ENCODE measurements around the gene TMTC3. TPM values are rescaled to one million over a fixed set of nuclear protein-coding genes. Genes with fewer than 3 reads are reported as not detected.
"Not testable (repeated sequence)": the region's sequence is repeated elsewhere in the genome, so short reads cannot be mapped to it uniquely, and the experiment has no call there.

TMTC3 gene
- 1 to 10 TPM; 6.1 to 6.4 TPM for total RNA-seq

- DNase-seq: peak; percentile 96
- H3K4me3 Mint-ChIP-seq: peak within 1 kb of the TSS; percentile 88
- CTCF ChIA-PET: interaction anchor here (0.6 to 1.9 kb wide), 4 partner anchors 11 to 47 kb away, joined by 3 to 6 read pairs (median 5); no protein-coding TSS in a partner anchor
- H3K27ac Mint-ChIP-seq: peak within 1 kb of the TSS; percentile 93
- no peaks in the 10 kb centered on the region for H3K9me3 Mint-ChIP-seq
- peaks cover 32% of the 10 kb centered on the region for H3K4me1 Mint-ChIP-seq
- POLR2A ChIA-PET: no interaction called here
- no peaks in the 10 kb centered on the region for H3K27me3 Mint-ChIP-seq
- peaks cover 11% of the 10 kb centered on the region for H3K36me3 Mint-ChIP-seq (ENCODE audit: low read depth)
Measured at GRCh38 chr12:88141774-88142609, at the start of gene TMTC3, which contains the start of gene CEP290. TSS of gene TMTC3 (plus strand) at chr12:88142307. CDS start at chr12:88148316, 6,009 bp downstream. TSS of gene CEP290 (minus strand) at chr12:88142088. CDS start at chr12:88141307, 781 bp downstream.

GRCh38 chr12:88092771-88093170, 49.3 kb upstream of the TMTC3 start:
- Mint-ChIP-seq H3K9me3 (no peaks in the 10 kb centered on the region), H3K27me3 (no peaks in the 10 kb centered on the region), H3K36me3 (ENCODE audit: low read depth) (peaks cover 6% of the 10 kb centered on the region), H3K27ac (no peak overlapping the region), H3K4me1 (no peaks in the 10 kb centered on the region), H3K4me3 (no peak overlapping the region)
- CTCF ChIA-PET: no interaction called here
- POLR2A ChIA-PET: no interaction called here
- no peak for DNase-seq

GRCh38 chr12:88093573-88093972, 48.5 kb upstream of the TMTC3 start:
- ChIA-PET POLR2A (interaction anchor here (0.6 kb wide), 1 partner anchor 9 kb away, joined by 3 read pairs; no protein-coding TSS in a partner anchor), CTCF (no interaction called here)
- no peaks in the 10 kb centered on the region for H3K27me3 Mint-ChIP-seq
- H3K4me1 Mint-ChIP-seq: no peaks in the 10 kb centered on the region
- H3K27ac Mint-ChIP-seq: no peak overlapping the region
- H3K36me3 Mint-ChIP-seq (ENCODE audit: low read depth): peaks cover 9% of the 10 kb centered on the region
- no peak overlapping the region for H3K4me3 Mint-ChIP-seq
- H3K9me3 Mint-ChIP-seq: no peaks in the 10 kb centered on the region
- no peak for DNase-seq

GRCh38 chr12:88108021-88108420, 34.1 kb upstream of the TMTC3 start:
- DNase-seq: no peak
- Mint-ChIP-seq H3K36me3 (ENCODE audit: low read depth) (peaks cover 11% of the 10 kb centered on the region), H3K9me3 (no peaks in the 10 kb centered on the region), H3K27ac (no peak overlapping the region), H3K27me3 (no peaks in the 10 kb centered on the region), H3K4me1 (peaks cover 2% of the 10 kb centered on the region), H3K4me3 (no peak overlapping the region)
- ChIA-PET POLR2A (no interaction called here), CTCF (no interaction called here)

- Mint-ChIP-seq H3K36me3 (ENCODE audit: low read depth) (peaks cover 7% of the 10 kb centered on the region), H3K27ac (no peak overlapping the region), H3K9me3 (no peaks in the 10 kb centered on the region), H3K4me3 (no peak overlapping the region), H3K27me3 (no peaks in the 10 kb centered on the region), H3K4me1 (peaks cover 2% of the 10 kb centered on the region)
- ChIA-PET CTCF (no interaction called here), POLR2A (no interaction called here)
- DNase-seq: no peak
Measured at GRCh38 chr12:88111074-88111652, 30.9 kb upstream of the TMTC3 start.

GRCh38 chr12:88113871-88114270, 28.2 kb upstream of the TMTC3 start:
- peaks cover 16% of the 10 kb centered on the region for H3K36me3 Mint-ChIP-seq (ENCODE audit: low read depth)
- CTCF ChIA-PET: no interaction called here
- H3K9me3 Mint-ChIP-seq: no peaks in the 10 kb centered on the region
- DNase-seq: no peak
- POLR2A ChIA-PET: no interaction called here
- peaks cover 2% of the 10 kb centered on the region for H3K4me1 Mint-ChIP-seq
- H3K27ac Mint-ChIP-seq: no peak overlapping the region
- H3K27me3 Mint-ChIP-seq: no peaks in the 10 kb centered on the region
- H3K4me3 Mint-ChIP-seq: no peak overlapping the region

- POLR2A ChIA-PET: no interaction called here
- no peaks in the 10 kb centered on the region for H3K9me3 Mint-ChIP-seq
- H3K27ac Mint-ChIP-seq: no peak overlapping the region
- CTCF ChIA-PET: interaction anchor here (0.6 to 1.5 kb wide), 3 partner anchors 12 to 1574 kb away, joined by 3 to 4 read pairs (median 3); no protein-coding TSS in a partner anchor
- DNase-seq: no peak
- peaks cover 7% of the 10 kb centered on the region for H3K36me3 Mint-ChIP-seq (ENCODE audit: low read depth)
- H3K4me1 Mint-ChIP-seq: no peaks in the 10 kb centered on the region
- no peaks in the 10 kb centered on the region for H3K27me3 Mint-ChIP-seq
- H3K4me3 Mint-ChIP-seq: no peak overlapping the region
Measured at GRCh38 chr12:88122666-88123065, 19.4 kb upstream of the TMTC3 start.

- CTCF ChIA-PET: no interaction called here
- H3K36me3 Mint-ChIP-seq (ENCODE audit: low read depth): peaks cover 4% of the 10 kb centered on the region
- H3K27ac Mint-ChIP-seq: no peak overlapping the region
- POLR2A ChIA-PET: no interaction called here
- no peak overlapping the region for H3K4me3 Mint-ChIP-seq
- H3K4me1 Mint-ChIP-seq: no peaks in the 10 kb centered on the region
- no peaks in the 10 kb centered on the region for H3K9me3 Mint-ChIP-seq
- no peaks in the 10 kb centered on the region for H3K27me3 Mint-ChIP-seq
- no peak for DNase-seq
Measured at GRCh38 chr12:88127099-88127498, 15.0 kb upstream of the TMTC3 start.

GRCh38 chr12:88127855-88128254, 14.3 kb upstream of the TMTC3 start:
- Mint-ChIP-seq H3K4me1 (peaks cover 5% of the 10 kb centered on the region), H3K4me3 (no peak overlapping the region), H3K27me3 (no peaks in the 10 kb centered on the region), H3K27ac (no peak overlapping the region), H3K9me3 (no peaks in the 10 kb centered on the region), H3K36me3 (ENCODE audit: low read depth) (peaks cover 6% of the 10 kb centered on the region)
- CTCF ChIA-PET: no interaction called here
- POLR2A ChIA-PET: no interaction called here
- DNase-seq: no peak

GRCh38 chr12:88132392-88132791, 9.7 kb upstream of the TMTC3 start:
- Mint-ChIP-seq H3K27ac (peak overlapping the region; percentile 26), H3K4me3 (no peak overlapping the region), H3K4me1 (peaks cover 5% of the 10 kb centered on the region), H3K9me3 (no peaks in the 10 kb centered on the region), H3K36me3 (ENCODE audit: low read depth) (peaks cover 21% of the 10 kb centered on the region), H3K27me3 (no peaks in the 10 kb centered on the region)
- ChIA-PET CTCF (no interaction called here), POLR2A (no interaction called here)
- no peak for DNase-seq

- CTCF ChIA-PET, H3K27ac Mint-ChIP-seq, DNase-seq, H3K9me3 Mint-ChIP-seq, POLR2A ChIA-PET, H3K27me3 Mint-ChIP-seq, H3K4me3 Mint-ChIP-seq, H3K4me1 Mint-ChIP-seq: not testable (repeated sequence)
- peaks cover 24% of the 10 kb centered on the region for H3K36me3 Mint-ChIP-seq (ENCODE audit: low read depth)
Measured at GRCh38 chr12:88133181-88133580, 8.9 kb upstream of the TMTC3 start.

- POLR2A ChIA-PET: not testable (repeated sequence)
Measured at GRCh38 chr12:88139711-88140110, 2.4 kb upstream of the TMTC3 start.

GRCh38 chr12:88141425-88141773, 708 bp upstream of the TMTC3 start:
- no peaks in the 10 kb centered on the region for H3K9me3 Mint-ChIP-seq
- POLR2A ChIA-PET: no interaction called here
- H3K27me3 Mint-ChIP-seq: no peaks in the 10 kb centered on the region
- peaks cover 32% of the 10 kb centered on the region for H3K4me1 Mint-ChIP-seq
- DNase-seq: no peak
- CTCF ChIA-PET: interaction anchor here (0.9 to 1.9 kb wide), 3 partner anchors 10 to 27 kb away, joined by 3 to 6 read pairs (median 4); no protein-coding TSS in a partner anchor
- H3K4me3 Mint-ChIP-seq: peak overlapping the region; percentile 88
- H3K36me3 Mint-ChIP-seq (ENCODE audit: low read depth): peaks cover 13% of the 10 kb centered on the region
- H3K27ac Mint-ChIP-seq: peak overlapping the region; percentile 93

More at GRCh38 chr12:88139711-88140110, 2.4 kb upstream of the TMTC3 start:
- DNase-seq, H3K9me3 Mint-ChIP-seq, H3K27me3 Mint-ChIP-seq, CTCF ChIA-PET, H3K27ac Mint-ChIP-seq, H3K4me3 Mint-ChIP-seq: not testable (repeated sequence)
- H3K36me3 Mint-ChIP-seq (ENCODE audit: low read depth): peaks cover 15% of the 10 kb centered on the region
- peaks cover 24% of the 10 kb centered on the region for H3K4me1 Mint-ChIP-seq

Measured in activated CD4-positive, alpha-beta T cell treated with anti-CD3 and anti-CD28 coated beads, Interleukin-2, amount 10 ng/mL, durations not matched to agents 7 days and 5 days (primary cell).